Endothelial cell of umbilical vein (primary cell): ENCODE data around the gene DYNLT2.

Experiments
- EZH2 ChIP-seq: IDR thresholded peaks from 2 replicates; pipeline ENCODE4 v1.6.1; 2012; ENCODE audit warnings: borderline replicate concordance, low read depth, mild to moderate bottlenecking, moderate library complexity, low read length, inconsistent platforms; ENCODE audit not compliant: severe bottlenecking
- FOS ChIP-seq: IDR thresholded peaks from 2 replicates; pipeline ENCODE4 v1.6.1; 2011; ENCODE audit warnings: mild to moderate bottlenecking, low read length, moderate library complexity, borderline replicate concordance; ENCODE audit not compliant: insufficient read depth
- GATA2 ChIP-seq: IDR thresholded peaks from 2 replicates; pipeline ENCODE4 v1.7.0; 2011; ENCODE audit warnings: low read depth, mild to moderate bottlenecking, moderate library complexity, mixed read lengths, low read length; ENCODE audit not compliant: insufficient read length, insufficient read depth
- JUN ChIP-seq: IDR thresholded peaks from 2 replicates; pipeline ENCODE4 v1.6.1; 2011; ENCODE audit warnings: borderline replicate concordance, low read depth; ENCODE audit not compliant: insufficient read length, insufficient read depth
- MYC ChIP-seq: IDR thresholded peaks from one replicate; pipeline ENCODE4 v1.6.1; 2011; ENCODE audit warnings: mild to moderate bottlenecking, low read depth, low read length
- POLR2A ChIP-seq: IDR thresholded peaks from 2 replicates; pipeline ENCODE4 v1.6.1; 2012; ENCODE audit warnings: low read depth, mild to moderate bottlenecking, control low read depth, low read length
- POLR2AphosphoS5 ChIP-seq: IDR thresholded peaks from 2 replicates; pipeline ENCODE4 v1.6.1; 2012; ENCODE audit warnings: low read depth, mild to moderate bottlenecking, control low read depth, low read length, moderate library complexity; ENCODE audit not compliant: insufficient read depth
- TF ChIP-seq, protein P1 (sequence below), 2 donors: IDR thresholded peaks; 1 replicate in 1 of 2; 2 replicates in 1 of 2; pipeline ENCODE4 v1.5.1; 2011; ENCODE audit warnings: low read length in 2 of 2, mild to moderate bottlenecking in 2 of 2, moderate library complexity in 2 of 2, control low read depth in 1 of 2, inconsistent platforms in 1 of 2, low read depth in 1 of 2; ENCODE audit not compliant: insufficient read depth in 1 of 2; ENCODE audit errors: extremely low read depth in 1 of 2
- TF ChIP-seq, protein P2 (sequence below): IDR thresholded peaks from 2 replicates; pipeline ENCODE4 v1.6.1; 2011; ENCODE audit not compliant: insufficient read depth, insufficient read length

DNA sequence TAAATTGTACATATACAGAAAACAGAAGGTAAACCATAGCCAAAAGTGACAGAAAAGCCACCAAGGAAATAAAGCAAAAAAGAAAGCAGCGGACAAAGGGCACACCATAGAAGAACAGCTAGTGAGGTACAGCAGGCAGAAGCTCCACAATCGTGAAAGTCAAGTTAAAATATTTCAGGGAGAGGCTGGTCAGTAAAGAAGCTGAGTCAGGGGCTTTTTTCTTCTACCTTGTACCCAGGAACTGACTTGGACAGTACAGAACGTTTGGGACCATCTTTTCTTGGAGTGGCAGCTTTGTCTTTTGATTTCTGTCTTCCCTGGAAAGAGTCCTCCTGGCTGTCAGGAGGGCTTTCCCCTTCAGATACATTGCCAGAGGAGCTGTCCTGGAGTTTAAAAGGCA is 41.4 kb downstream of the DYNLT2 start:
- TF ChIP-seq, protein P1, sequence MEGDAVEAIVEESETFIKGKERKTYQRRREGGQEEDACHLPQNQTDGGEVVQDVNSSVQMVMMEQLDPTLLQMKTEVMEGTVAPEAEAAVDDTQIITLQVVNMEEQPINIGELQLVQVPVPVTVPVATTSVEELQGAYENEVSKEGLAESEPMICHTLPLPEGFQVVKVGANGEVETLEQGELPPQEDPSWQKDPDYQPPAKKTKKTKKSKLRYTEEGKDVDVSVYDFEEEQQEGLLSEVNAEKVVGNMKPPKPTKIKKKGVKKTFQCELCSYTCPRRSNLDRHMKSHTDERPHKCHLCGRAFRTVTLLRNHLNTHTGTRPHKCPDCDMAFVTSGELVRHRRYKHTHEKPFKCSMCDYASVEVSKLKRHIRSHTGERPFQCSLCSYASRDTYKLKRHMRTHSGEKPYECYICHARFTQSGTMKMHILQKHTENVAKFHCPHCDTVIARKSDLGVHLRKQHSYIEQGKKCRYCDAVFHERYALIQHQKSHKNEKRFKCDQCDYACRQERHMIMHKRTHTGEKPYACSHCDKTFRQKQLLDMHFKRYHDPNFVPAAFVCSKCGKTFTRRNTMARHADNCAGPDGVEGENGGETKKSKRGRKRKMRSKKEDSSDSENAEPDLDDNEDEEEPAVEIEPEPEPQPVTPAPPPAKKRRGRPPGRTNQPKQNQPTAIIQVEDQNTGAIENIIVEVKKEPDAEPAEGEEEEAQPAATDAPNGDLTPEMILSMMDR (IDR thresholded peaks at IDR 0.05; ENCODE audit: extremely low read depth in 1 of 2, insufficient read depth in 1 of 2, low read depth in 1 of 2, low read length in 2 of 2) = no peak
- TF ChIP-seq POLR2A (no peak), EZH2 (no peak), FOS (no peak), JUN (no peak), POLR2AphosphoS5 (no peak), MYC (no peak), GATA2 (no peak)
- TF ChIP-seq, protein P2, sequence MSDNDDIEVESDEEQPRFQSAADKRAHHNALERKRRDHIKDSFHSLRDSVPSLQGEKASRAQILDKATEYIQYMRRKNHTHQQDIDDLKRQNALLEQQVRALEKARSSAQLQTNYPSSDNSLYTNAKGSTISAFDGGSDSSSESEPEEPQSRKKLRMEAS = no peak
